ENCODE data around the gene ZFYVE28.
A peak's percentile ranks its signal among the peaks of the same experiment; 100 is the strongest.
"Not testable (repeated sequence)": the region's sequence is repeated elsewhere in the genome, so short reads cannot be mapped to it uniquely, and the experiment has no call there.

ZFYVE28 gene

GRCh38 chr4:2429945-2430757 lies 11.7 kb upstream of the ZFYVE28 start:
- DNase-seq (ENCODE audit: extremely low spot score, insufficient read length, low read depth); FAIRE-seq: not testable (repeated sequence)

GRCh38 chr4:2428496-2429213 lies 10.2 kb upstream of the ZFYVE28 start:
- FAIRE-seq (no peak), DNase-seq (ENCODE audit: extremely low spot score, insufficient read length, low read depth) (no peak)

DNA sequence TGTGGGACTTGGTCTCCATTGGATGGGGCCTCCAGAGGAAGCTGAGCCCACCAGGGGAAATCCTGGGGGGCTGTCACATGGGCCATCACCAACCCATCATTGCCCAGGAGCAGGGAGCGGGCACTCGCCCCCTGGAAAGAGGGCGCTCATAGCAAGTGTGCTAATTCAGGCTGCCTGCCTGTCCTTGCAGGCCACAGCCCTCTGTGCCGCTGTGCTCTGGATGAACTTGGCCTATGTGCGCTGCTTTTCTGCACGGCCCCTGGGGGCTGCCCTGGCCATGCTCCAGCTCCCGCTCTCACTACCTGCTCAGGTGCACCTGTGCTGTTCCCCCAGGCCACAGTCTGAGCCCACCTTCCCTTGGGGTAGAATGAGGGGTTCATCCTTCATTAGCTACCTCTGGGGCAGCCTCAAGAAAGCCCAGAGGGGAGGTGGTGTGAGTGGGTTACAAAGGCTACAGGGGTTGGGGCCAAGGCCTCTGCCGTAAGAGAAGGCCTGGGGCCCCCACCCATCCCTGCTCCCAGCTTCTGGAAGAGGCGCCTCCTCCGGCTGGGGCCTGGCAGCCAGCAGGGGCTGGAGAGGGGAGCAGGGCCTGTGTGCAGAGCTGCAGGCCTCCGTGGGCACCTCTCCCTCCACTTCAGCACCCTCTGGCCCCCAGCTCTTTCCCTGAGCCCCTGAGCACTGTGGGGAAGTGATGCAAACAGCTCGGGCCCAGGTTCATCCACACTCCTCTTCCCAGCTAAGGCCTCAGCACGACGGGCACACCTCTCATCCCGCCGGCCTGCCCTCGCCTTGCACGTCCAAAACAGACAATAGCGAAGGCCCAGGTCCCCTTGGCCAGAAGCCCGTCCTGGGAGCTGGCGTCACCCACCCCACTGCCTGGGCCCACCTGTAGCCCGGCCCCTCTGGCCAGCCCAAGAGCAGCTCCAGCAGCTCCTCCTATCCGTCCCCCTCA lies 9.2 kb upstream of the ZFYVE28 start:
- no peak for DNase-seq (ENCODE audit: extremely low spot score, insufficient read length, low read depth)
- no peak for FAIRE-seq

DNA sequence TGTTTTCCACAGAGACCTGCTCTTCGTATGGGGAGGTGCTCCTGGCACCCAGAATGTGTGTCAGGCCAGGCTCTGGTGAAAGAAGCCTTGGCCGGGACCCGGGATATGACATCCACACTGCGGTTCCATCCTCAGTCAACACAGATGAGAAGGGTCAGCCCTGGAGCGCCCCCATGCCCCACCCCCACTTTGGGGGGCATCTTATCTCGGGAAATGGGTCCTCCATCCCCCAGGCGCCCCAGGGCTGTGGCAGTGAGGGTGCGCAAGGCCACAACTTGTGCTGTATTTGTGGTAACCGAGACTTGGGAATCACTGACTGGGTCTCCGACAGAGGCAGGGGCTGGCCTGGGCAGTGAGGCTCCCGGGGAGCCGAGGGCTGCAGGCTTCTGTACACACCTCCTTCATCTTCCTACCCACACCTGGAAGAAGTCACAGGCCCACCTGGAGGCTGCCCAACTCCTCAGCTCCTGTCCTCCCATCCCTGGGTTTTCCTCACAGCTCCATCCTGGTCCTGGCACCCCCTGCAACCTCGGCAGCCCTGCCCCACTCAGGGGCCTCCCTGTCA lies 8.3 kb upstream of the ZFYVE28 start:
- FAIRE-seq: no peak

GRCh38 chr4:2426069-2426397 lies 7.6 kb upstream of the ZFYVE28 start:
- no peak for DNase-seq (ENCODE audit: extremely low spot score, insufficient read length, low read depth)
- no peak for FAIRE-seq

More for the DNA sequence above, 8.3 kb upstream of the ZFYVE28 start:
- no peak for DNase-seq (ENCODE audit: extremely low spot score, insufficient read length, low read depth)

DNA sequence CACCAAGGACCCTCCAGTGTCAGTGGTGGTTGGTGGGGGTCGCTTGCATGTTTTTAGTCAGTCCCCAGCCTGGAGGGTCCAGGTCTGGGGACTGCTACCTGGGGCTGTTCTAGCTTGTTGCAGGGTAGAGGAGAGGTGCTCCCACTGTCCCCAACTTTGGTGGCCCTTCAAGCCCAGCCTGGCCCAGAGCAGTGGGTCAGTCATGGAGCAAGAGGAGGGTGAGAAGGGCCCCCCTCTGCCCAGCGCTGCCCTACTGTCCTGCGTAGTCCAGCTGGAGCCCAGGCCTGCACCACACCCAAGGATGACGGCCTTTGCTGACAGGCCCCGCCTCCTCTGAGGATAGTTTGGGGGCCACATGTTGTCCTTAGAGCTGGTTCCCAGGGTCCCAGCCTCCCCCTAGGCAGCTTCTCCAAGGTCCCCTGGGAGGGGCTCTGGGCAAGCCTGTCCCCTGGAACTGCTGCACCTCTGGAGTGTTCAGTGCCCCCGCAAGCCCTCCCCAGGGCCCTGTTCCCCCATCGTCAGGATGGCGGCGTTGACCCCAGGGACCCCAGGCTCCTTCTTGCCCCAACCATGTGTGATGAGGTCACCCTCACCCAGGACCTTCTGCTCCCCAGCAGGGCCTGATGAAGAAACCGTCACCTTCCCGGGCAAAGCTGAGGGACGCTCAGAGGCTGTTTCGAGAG lies 7.1 kb upstream of the ZFYVE28 start:
- FAIRE-seq: no peak

GRCh38 chr4:2424581-2424980 lies 6.1 kb upstream of the ZFYVE28 start:
- DNase-seq (ENCODE audit: extremely low spot score, insufficient read length, low read depth) (no peak), FAIRE-seq (no peak)

More for the DNA sequence above, 7.1 kb upstream of the ZFYVE28 start:
- no peak for DNase-seq (ENCODE audit: extremely low spot score, insufficient read length, low read depth)

- FAIRE-seq (no peak), DNase-seq (ENCODE audit: extremely low spot score, insufficient read length, low read depth) (no peak)
These were observed 5.2 kb upstream of the ZFYVE28 start for GRCh38 chr4:2423695-2424094.

DNA sequence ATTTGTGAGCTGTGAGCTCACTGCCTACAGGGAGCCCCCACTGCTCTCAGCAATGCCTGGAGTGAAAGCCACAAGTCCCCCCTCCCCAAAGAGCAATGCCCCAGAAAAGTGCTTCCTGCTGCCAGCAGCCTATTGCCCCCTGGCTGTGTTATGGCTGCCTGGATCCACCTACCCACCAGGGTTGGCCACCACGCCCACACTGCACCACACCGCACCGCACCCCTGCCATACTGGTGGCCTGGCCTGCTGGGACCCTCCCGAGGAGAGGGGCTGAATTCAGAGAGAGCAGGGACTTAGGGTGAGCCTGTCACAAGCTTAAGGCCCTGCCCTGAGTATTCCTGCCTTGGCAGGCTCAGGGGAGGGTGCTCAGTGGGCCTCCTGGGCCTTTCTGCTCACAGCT lies 4.6 kb upstream of the ZFYVE28 start:
- no peak for FAIRE-seq
- no peak for DNase-seq (ENCODE audit: extremely low spot score, insufficient read length, low read depth)

DNA sequence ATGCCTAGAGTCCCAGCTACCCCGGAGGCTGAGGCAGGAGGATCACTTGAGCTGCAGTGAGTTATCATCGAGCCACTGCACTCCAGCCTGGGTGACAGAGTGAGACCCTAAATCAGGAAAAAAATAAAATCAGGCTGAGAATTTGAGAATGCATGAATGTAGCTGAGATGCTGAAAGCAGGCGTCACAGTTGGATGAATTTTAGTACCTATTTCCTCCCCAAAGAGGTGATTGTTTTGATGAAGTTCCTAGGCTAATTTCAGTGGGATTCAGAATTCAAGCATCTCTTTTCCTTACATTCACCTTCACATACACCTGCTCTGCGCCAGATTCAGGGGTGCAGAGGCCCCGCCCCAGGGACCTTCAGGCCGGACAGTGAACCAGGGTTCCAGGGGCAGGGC lies 3.5 kb upstream of the ZFYVE28 start:
- FAIRE-seq: no peak
- DNase-seq (ENCODE audit: extremely low spot score, insufficient read length, low read depth): no peak

GRCh38 chr4:2419814-2420213 lies 1.4 kb upstream of the ZFYVE28 start:
- DNase-seq (ENCODE audit: extremely low spot score, insufficient read length, low read depth) (no peak), FAIRE-seq (no peak)

GRCh38 chr4:2418650-2419571 lies 466 bp upstream of the ZFYVE28 start, which contains the start of gene CFAP99:
Gene CFAP99, plus strand, starts transcription at chr4:2418955.
- peak; percentile 95 for FAIRE-seq
- peak; percentile 97 for DNase-seq (ENCODE audit: extremely low spot score, insufficient read length, low read depth)

DNA sequence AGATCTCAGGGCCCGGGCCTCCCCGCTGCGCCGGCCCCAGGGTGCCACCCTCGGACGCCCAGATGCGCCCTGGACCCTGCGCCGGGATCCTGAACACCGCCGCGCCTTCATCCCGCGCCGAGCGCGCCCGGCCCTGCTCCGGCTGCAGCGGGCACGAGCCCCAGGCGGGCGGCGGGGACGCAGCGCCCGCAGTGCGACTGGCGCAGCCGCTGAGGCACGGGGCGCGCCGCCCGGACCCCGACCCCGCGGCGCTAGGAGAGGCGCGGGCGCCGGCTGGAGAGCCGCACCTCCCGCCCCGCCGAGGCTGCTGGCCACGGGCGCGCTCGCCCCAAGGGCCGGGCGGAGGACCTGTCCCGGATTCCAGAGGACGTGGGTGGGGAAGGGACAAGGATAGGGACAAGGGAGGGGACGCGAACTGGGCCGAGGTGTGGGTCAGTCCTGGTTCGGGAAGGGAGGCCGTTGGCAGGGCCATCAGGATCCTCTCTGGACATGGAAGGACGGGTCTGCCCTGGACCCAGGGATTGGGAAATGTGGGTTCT lies 1.1 kb downstream of the ZFYVE28 start:
- DNase-seq (ENCODE audit: extremely low spot score, insufficient read length, low read depth) (no peak), FAIRE-seq (no peak)

- FAIRE-seq (no peak), DNase-seq (ENCODE audit: extremely low spot score, insufficient read length, low read depth) (no peak)
These were observed 1.8 kb downstream of the ZFYVE28 start for GRCh38 chr4:2416564-2417225.

- no peak for FAIRE-seq
These were observed 2.4 kb downstream of the ZFYVE28 start for GRCh38 chr4:2415881-2416563.

GRCh38 chr4:2415213-2415612 lies 3.2 kb downstream of the ZFYVE28 start:
- FAIRE-seq (no peak), DNase-seq (ENCODE audit: extremely low spot score, insufficient read length, low read depth) (no peak)

More at GRCh38 chr4:2415881-2416563, 2.4 kb downstream of the ZFYVE28 start:
- no peak for DNase-seq (ENCODE audit: extremely low spot score, insufficient read length, low read depth)
